Calu3 (cell line): ENCODE data around the gene SLC12A5. TPM values are rescaled to one million over a fixed set of nuclear protein-coding genes. Genes with fewer than 3 reads are reported as not detected.

Experiments used
- BruUV-seq: library from RNA; stranded (reverse); fragments of 400-500 nt; replicated peaks from 2 replicates; lab custom pipeline; 2021; lab: Mats Ljungman, UMichigan
- CTCF ChIA-PET: fragments of 300-600 bp; sonication (Branson Sonifier 250); formaldehyde crosslinking; loops from one replicate; lab custom pipeline; 2022; ENCODE audit warnings: antibody characterized with exemption; lab: Charles Lee
- DNase-seq: peaks from one replicate; pipeline ENCODE4 v3.0.0; 2022
- H3K27ac Mint-ChIP-seq: one replicate; pipeline ENCODE4 v1.8.0; 2022; ENCODE audit warnings: mixed read lengths; ENCODE audit not compliant: unreplicated experiment
- H3K27me3 Mint-ChIP-seq: one replicate; pipeline ENCODE4 v1.8.0; 2022; ENCODE audit warnings: mixed read lengths; ENCODE audit not compliant: unreplicated experiment
- H3K36me3 Mint-ChIP-seq: one replicate; pipeline ENCODE4 v1.8.0; 2022; ENCODE audit warnings: mild to moderate bottlenecking, moderate library complexity, mixed read lengths; ENCODE audit not compliant: insufficient read depth, unreplicated experiment
- H3K4me1 Mint-ChIP-seq: one replicate; pipeline ENCODE4 v1.8.0; 2022; ENCODE audit warnings: mild to moderate bottlenecking, low read depth, mixed read lengths; ENCODE audit not compliant: unreplicated experiment
- H3K4me3 Mint-ChIP-seq: one replicate; pipeline ENCODE4 v1.8.0; 2022; ENCODE audit warnings: mild to moderate bottlenecking, low read depth, moderate library complexity, mixed read lengths; ENCODE audit not compliant: unreplicated experiment
- H3K9me3 Mint-ChIP-seq: one replicate; pipeline ENCODE4 v1.8.0; 2022; ENCODE audit warnings: low read depth, mixed read lengths; ENCODE audit not compliant: unreplicated experiment
- CTCF ChIP-seq: fragments of 200-600 bp; IDR thresholded peaks from one replicate; pipeline ENCODE4 v1.8.0; 2022; ENCODE audit warnings: antibody characterized with exemption; ENCODE audit not compliant: unreplicated experiment
- intact Hi-C: fragments of 100-400 bp; cut with micrococcal nuclease; formaldehyde crosslinking; loops from one replicate; pipeline ENCODE4 v1.10.0; 2022; ENCODE audit not compliant: unreplicated experiment
- total RNA-seq: library from RNA; stranded (reverse); gene quantifications from 2 replicates; pipeline ENCODE4 v1.2.3, GENCODE V29; 2022

SLC12A5 gene
- total RNA-seq, 1 experiment from 2014 or later: 2.1 TPM

GRCh38 chr20:46077642-46078305 lies 48.8 kb downstream of the SLC12A5 start:
- TF ChIP-seq CTCF: no peak
- CTCF ChIA-PET: interaction anchor here (1.8 kb wide), 1 partner anchor 11 kb away, joined by 4 read pairs; no protein-coding TSS in a partner anchor
- no peak overlapping the region for H3K4me3 Mint-ChIP-seq
- H3K27ac Mint-ChIP-seq: no peak overlapping the region
- H3K36me3 Mint-ChIP-seq: no peaks in the 10 kb centered on the region
- no TSS peak for BruUV-seq
- H3K9me3 Mint-ChIP-seq: no peaks in the 10 kb centered on the region
- no peaks in the 10 kb centered on the region for H3K4me1 Mint-ChIP-seq
- DNase-seq: no peak
- intact Hi-C loops: no loop called here
- no peaks in the 10 kb centered on the region for H3K27me3 Mint-ChIP-seq

- no peak for DNase-seq
- Mint-ChIP-seq H3K4me1 (no peaks in the 10 kb centered on the region), H3K27me3 (no peaks in the 10 kb centered on the region), H3K36me3 (no peaks in the 10 kb centered on the region), H3K4me3 (no peak overlapping the region), H3K27ac (no peak overlapping the region), H3K9me3 (no peaks in the 10 kb centered on the region)
- intact Hi-C loops: no loop called here
- TF ChIP-seq CTCF: no peak
- CTCF ChIA-PET: interaction anchor here (1.8 kb wide), 1 partner anchor 10 kb away, joined by 4 read pairs; no protein-coding TSS in a partner anchor
- BruUV-seq: no TSS peak
Measured at GRCh38 chr20:46078954-46079353, 49.9 kb downstream of the SLC12A5 start.

GRCh38 chr20:46081074-46081473 lies 52.1 kb downstream of the SLC12A5 start:
- H3K27me3 Mint-ChIP-seq: no peaks in the 10 kb centered on the region
- no peak overlapping the region for H3K4me3 Mint-ChIP-seq
- DNase-seq: no peak
- H3K36me3 Mint-ChIP-seq: no peaks in the 10 kb centered on the region
- peaks cover 17% of the 10 kb centered on the region for H3K4me1 Mint-ChIP-seq
- no peaks in the 10 kb centered on the region for H3K9me3 Mint-ChIP-seq
- CTCF ChIA-PET: no interaction called here
- H3K27ac Mint-ChIP-seq: no peak overlapping the region
- no TSS peak for BruUV-seq
- no peak for TF ChIP-seq CTCF
- intact Hi-C loops: no loop called here

- CTCF ChIA-PET: no interaction called here
- Mint-ChIP-seq H3K9me3 (no peaks in the 10 kb centered on the region), H3K27me3 (no peaks in the 10 kb centered on the region), H3K27ac (no peak overlapping the region), H3K4me3 (no peak overlapping the region), H3K4me1 (peaks cover 35% of the 10 kb centered on the region), H3K36me3 (peaks cover 3% of the 10 kb centered on the region)
- TF ChIP-seq CTCF: no peak
- no peak for DNase-seq
- intact Hi-C loops: no loop called here
- BruUV-seq: no TSS peak
Measured at GRCh38 chr20:46083101-46083500, 54.1 kb downstream of the SLC12A5 start.
